C4-2B (cell line): ENCODE results near the gene LEMD2.

Source experiments
- H3K27ac ChIP-seq: fragments of 450-650 bp; 2 replicates; pipeline ENCODE4 v1.5.1; 2017
- CTCF ChIP-seq: fragments of 450-650 bp; conservative IDR thresholded peaks from 2 replicates; pipeline ENCODE4 v1.5.1; 2017; ENCODE audit warnings: mild to moderate bottlenecking
- ZFX ChIP-seq: fragments of 450-650 bp; IDR thresholded peaks from 2 replicates; pipeline ENCODE4 v1.6.1; 2017

Gene LEMD2

GRCh38 chr6:33731035-33731434 is 57.9 kb downstream of the LEMD2 start:
- TF ChIP-seq ZFX (peak; percentile 33; the same call in 1 of the 2 replicates), CTCF (no peak)
- H3K27ac ChIP-seq, result peak overlapping the region; percentile 99

GRCh38 chr6:33730611-33731010 is 58.3 kb downstream of the LEMD2 start:
- TF ChIP-seq ZFX (no peak), CTCF (no peak)
- H3K27ac ChIP-seq, result peak overlapping the region; percentile 99

GRCh38 chr6:33729059-33729458 is 59.9 kb downstream of the LEMD2 start:
- H3K27ac ChIP-seq, result peak overlapping the region; percentile 99
- TF ChIP-seq CTCF (no peak), ZFX (no peak)

- H3K27ac ChIP-seq, result peak overlapping the region; percentile 99; the same call in 1 of the 2 replicates
- TF ChIP-seq ZFX, result no peak
- no peak for TF ChIP-seq CTCF
These were observed 60.5 kb downstream of the LEMD2 start for GRCh38 chr6:33728438-33728837.

- peak overlapping the region; percentile 99; the same call in 1 of the 2 replicates for H3K27ac ChIP-seq
- no peak for TF ChIP-seq ZFX
- TF ChIP-seq CTCF, result no peak
These were observed 61.0 kb downstream of the LEMD2 start for GRCh38 chr6:33727932-33728331.

GRCh38 chr6:33727126-33727525 is 61.8 kb downstream of the LEMD2 start:
- TF ChIP-seq CTCF, result no peak
- no peak for TF ChIP-seq ZFX
- H3K27ac ChIP-seq, result no peak overlapping the region

- TF ChIP-seq CTCF, result no peak
- no peak for TF ChIP-seq ZFX
- no peak overlapping the region for H3K27ac ChIP-seq
These were observed 62.2 kb downstream of the LEMD2 start for GRCh38 chr6:33726696-33727095.
